ENCODE data around the gene KIF17. TPM values are rescaled to one million over a fixed set of nuclear protein-coding genes. Genes with fewer than 3 reads are reported as not detected.

The KIF17 gene
- total and polyA plus RNA-seq, 2 of the 8 experiments (the other 6 are each of a cell fraction or from before 2014, with no cell fraction given), result 6.9 to 10.4 TPM

DNA sequence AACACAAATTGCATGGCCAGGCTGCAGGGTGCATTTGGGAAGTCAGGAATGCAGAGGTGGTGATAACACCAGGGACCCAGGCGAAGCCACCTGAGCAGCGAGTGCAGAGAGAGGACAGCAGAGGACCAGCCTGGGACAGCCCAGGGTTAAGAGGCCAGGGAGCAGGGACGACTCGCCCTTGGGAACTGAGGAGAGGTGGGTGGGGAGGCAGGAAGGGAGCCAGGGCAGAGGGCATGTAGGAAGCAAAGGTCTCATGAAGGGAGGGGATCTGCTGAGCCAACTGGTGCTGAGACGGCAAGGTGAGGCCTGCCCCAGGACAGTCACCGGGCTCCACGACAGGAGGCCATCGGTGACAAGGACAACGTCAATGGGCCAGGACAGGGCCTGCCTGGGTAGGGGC is 16.4 kb downstream of the KIF17 start:
- Histone ChIP-seq H3K9ac (replicated peaks in 1 of 4; ENCODE audit: extremely low read depth in 1 of 4, low read depth in 3 of 4, low read length in 3 of 4) (no peak overlapping the region), H2AK5ac (ENCODE audit: low read depth, low read length) (no peak overlapping the region), H4K5ac (ENCODE audit: insufficient read length, low read depth, low read length) (no peak overlapping the region), H2BK15ac (ENCODE audit: low read length) (no peak overlapping the region), H3K18ac (ENCODE audit: extremely low read depth, low read length) (no peak overlapping the region), H3K4me1 (replicated peaks in 1 of 4; ENCODE audit: control insufficient read depth in 3 of 4, insufficient read depth in 4 of 4, low read length in 3 of 4) (peaks cover 0 to 6% (median 2%) of the 10 kb centered on the region in 4 experiments; a peak in 3 of 7 replicates), H3K9me3 (ENCODE audit: insufficient read depth in 2 of 2, low read depth in 1 of 2, low read length in 1 of 2) (no peaks in the 10 kb centered on the region), H3K36me3 (ENCODE audit: control insufficient read depth in 2 of 4, insufficient read depth in 4 of 4, low read length in 3 of 4) (no peaks in the 10 kb centered on the region; a peak in 2 of 8 replicates), H4K8ac (ENCODE audit: extremely low read depth, insufficient read depth, low read length) (no peak overlapping the region), H3K23ac (ENCODE audit: insufficient read length) (no peak overlapping the region), H3K4me2 (ENCODE audit: insufficient read depth in 1 of 2, low read depth in 2 of 2, low read length in 2 of 2) (no peak overlapping the region), H3K79me1 (ENCODE audit: low read depth, low read length) (no peaks in the 10 kb centered on the region), H3K56ac (replicated peaks; ENCODE audit: insufficient read length, low read depth, low read length) (no peak overlapping the region), H3K27ac (ENCODE audit: low read depth, low read length) (no peak overlapping the region), H3K23me2 (ENCODE audit: low read depth, low read length) (peaks cover 12% of the 10 kb centered on the region; the same call in 1 of the 2 replicates), H3K14ac (ENCODE audit: insufficient read length) (no peak overlapping the region), H2BK5ac (ENCODE audit: low read depth, low read length) (no peak overlapping the region), H3K4ac (replicated peaks; ENCODE audit: insufficient read length, low read depth, low read length) (no peak overlapping the region), H3K4me3 (ENCODE audit: extremely low read depth in 1 of 4, insufficient read depth in 2 of 4, low read depth in 3 of 4, low read length in 4 of 4) (no peak overlapping the region), H4K20me1 (replicated peaks in 1 of 2; ENCODE audit: control insufficient read depth in 1 of 2, insufficient read depth in 2 of 2, low read length in 2 of 2) (peaks cover 0 to 14% of the 10 kb centered on the region in 2 experiments), H3K79me2 (ENCODE audit: control insufficient read depth in 1 of 2, insufficient read depth in 2 of 2, low read length in 2 of 2) (no peaks in the 10 kb centered on the region), H2BK12ac (ENCODE audit: low read depth, low read length) (no peak overlapping the region), H3K27me3 (replicated peaks in 1 of 4; ENCODE audit: control insufficient read depth in 3 of 4, extremely low read depth in 1 of 4, insufficient read depth in 3 of 4, low read length in 3 of 4) (no peaks in the 10 kb centered on the region), H2AFZ (ENCODE audit: low read length) (no peak overlapping the region), H2BK20ac (ENCODE audit: low read length) (no peak overlapping the region), H4K91ac (replicated peaks; ENCODE audit: insufficient read length, low read length) (no peak overlapping the region), H2BK120ac (replicated peaks; ENCODE audit: low read depth, low read length) (no peak overlapping the region)
- TF ChIP-seq RXRA (IDR thresholded peaks at IDR 0.05; ENCODE audit: insufficient read depth, low read depth, low read length), result no peak
- TF ChIP-seq PHF8 (conservative IDR thresholded peaks at IDR 0.05; ENCODE audit: low read depth, low read length), result no peak
- no peak for TF ChIP-seq SUZ12 (IDR thresholded peaks at IDR 0.05; ENCODE audit: low read length)
- no peak for TF ChIP-seq RBBP5 (IDR thresholded peaks at IDR 0.05; ENCODE audit: borderline replicate concordance, low read depth, low read length)
- TF ChIP-seq GTF2F1 (IDR thresholded peaks at IDR 0.05; ENCODE audit: borderline replicate concordance, low read depth, low read length), result no peak
- TF ChIP-seq RNF2 (IDR thresholded peaks at IDR 0.05; ENCODE audit: borderline replicate concordance, low read depth, low read length, missing control alignments, poor library complexity, severe bottlenecking), result no peak
- no peak for TF ChIP-seq USF2 (IDR thresholded peaks at IDR 0.05; ENCODE audit: low read length)
- TF ChIP-seq POU5F1 (IDR thresholded peaks at IDR 0.05; ENCODE audit: low read depth, low read length), result no peak
- no peak for TF ChIP-seq BCL11A (IDR thresholded peaks at IDR 0.05; ENCODE audit: low read depth in 2 of 2, low read length in 2 of 2)
- no peak for TF ChIP-seq EGR1 (IDR thresholded peaks at IDR 0.05; ENCODE audit: borderline replicate concordance, low read depth, low read length)
- TF ChIP-seq, protein P1, sequence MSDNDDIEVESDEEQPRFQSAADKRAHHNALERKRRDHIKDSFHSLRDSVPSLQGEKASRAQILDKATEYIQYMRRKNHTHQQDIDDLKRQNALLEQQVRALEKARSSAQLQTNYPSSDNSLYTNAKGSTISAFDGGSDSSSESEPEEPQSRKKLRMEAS (IDR thresholded peaks at IDR 0.05), result no peak
- FAIRE-seq (no peak), DNase-seq (ENCODE audit: low read depth in 1 of 2, low spot score in 2 of 2) (no peak)
- ChIA-PET CTCF (ENCODE audit: partially characterized antibody) (interaction anchor here (0.7 to 1.7 kb wide), 4 partner anchors 11 to 32 kb away, joined by 3 to 6 read pairs (median 4); no protein-coding TSS in a partner anchor), POLR2A (ENCODE audit: partially characterized antibody) (interaction anchor here (0.9 kb wide), 1 partner anchor 482 kb away, joined by 3 read pairs; no protein-coding TSS in a partner anchor)
- 92% methylated on average over 9 of the region's 9 CpGs; no CpG with 5 or more reads in 1 of the 2 experiments for WGBS, 2 experiments (ENCODE audit: extremely low coverage in 1 of 2, insufficient coverage in 1 of 2, insufficient read length in 1 of 2, insufficient replicate concordance in 2 of 2, low coverage in 1 of 2, low lambda C conversion rate in 2 of 2, missing lambda C conversion rate in 1 of 2)
